Measurements from ENCODE around the gene FHL3.

Gene FHL3

DNA sequence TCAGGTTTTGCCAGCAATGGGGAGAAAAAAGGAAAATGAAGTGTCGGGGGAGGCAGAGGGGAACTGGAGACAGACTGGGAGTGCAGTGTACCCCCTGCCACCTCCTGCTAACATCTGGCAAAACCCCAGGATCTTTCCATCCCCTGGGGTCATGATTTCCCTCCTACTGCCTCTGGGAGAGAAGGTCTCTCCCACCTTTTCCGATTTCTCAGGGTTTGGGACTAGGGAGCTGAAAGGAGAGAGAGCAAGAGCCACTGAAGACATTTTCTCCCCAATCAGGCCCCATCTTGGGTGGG is 5.1 kb downstream of the FHL3 start:
- no peak for DNase-seq (ENCODE audit: low read depth)
- H3K4me3 ChIP-seq (replicated peaks; ENCODE audit: low read depth, low read length), result peak overlapping the region; percentile 35
- TF ChIP-seq CTCF (IDR thresholded peaks at IDR 0.05; ENCODE audit: low read length, missing control alignments), result no peak

- peak; percentile 76 for DNase-seq (ENCODE audit: low read depth)
- peak overlapping the region; percentile 35 for H3K4me3 ChIP-seq (replicated peaks; ENCODE audit: low read depth, low read length)
- TF ChIP-seq CTCF (IDR thresholded peaks at IDR 0.05; ENCODE audit: low read length, missing control alignments), result no peak
Observed at GRCh38 chr1:37999430-38000232, 5.7 kb downstream of the FHL3 start.

DNA sequence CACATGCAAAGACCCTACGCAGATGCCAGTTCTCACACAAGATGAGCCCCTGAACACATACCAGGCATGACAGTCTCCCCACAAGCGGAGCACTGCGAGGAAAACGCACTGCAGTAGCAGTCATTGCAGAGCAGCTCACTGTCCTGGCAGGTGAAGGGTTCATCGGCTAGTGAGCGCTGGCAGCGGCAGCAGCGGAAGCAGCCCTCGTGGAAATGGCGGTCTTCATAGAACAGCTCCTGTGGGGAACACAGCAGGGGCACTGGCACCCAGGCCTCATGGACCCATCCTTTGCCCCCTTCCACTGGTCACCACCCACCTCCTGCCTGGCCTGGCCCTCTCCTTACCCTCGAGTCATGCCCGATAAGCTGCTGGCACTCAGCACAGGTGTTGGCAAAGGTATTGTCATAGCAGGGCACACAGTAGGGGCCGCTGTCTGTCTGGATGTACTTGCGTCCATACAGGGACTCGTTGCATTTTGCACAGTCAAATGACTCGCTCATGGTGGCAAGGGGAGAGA is 6.3 kb downstream of the FHL3 start:
- no peak for DNase-seq (ENCODE audit: low read depth)
- peak overlapping the region; percentile 27 for H3K4me3 ChIP-seq (replicated peaks; ENCODE audit: low read depth, low read length)
- TF ChIP-seq CTCF (IDR thresholded peaks at IDR 0.05; ENCODE audit: low read length, missing control alignments), result no peak

DNA sequence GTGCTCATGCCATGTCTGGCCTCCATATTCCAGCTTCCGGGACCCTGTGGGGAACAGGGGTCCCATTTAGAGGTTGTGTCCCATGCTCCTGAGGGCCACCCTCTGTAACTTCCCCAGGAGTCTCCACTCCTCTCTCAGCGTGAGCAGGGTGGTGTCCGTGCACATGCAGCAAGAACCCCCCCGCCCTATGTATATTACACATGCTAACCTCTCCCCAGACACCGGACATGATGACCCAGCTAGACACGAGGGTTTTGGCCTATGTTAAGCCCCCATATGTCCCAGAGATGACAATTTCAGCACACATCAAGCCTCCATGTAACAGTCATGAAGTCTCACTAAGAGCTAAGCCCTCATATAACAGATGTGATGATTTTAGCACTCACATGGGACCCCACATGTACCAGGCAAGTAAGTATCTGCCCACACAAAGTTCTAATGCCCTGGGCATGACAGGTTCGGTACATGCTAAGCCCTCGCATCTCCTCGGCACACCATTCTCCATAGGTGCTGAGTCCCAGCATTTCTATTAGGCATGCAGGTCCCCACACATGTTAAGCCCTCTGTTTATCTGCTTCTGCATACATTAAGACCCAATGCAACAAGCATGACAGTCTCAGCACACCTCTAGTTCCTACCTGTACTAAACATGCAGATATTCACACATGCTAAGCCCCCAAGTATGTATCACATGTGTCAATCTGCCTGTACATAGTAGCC is 7.1 kb downstream of the FHL3 start:
- no peak for TF ChIP-seq CTCF (IDR thresholded peaks at IDR 0.05; ENCODE audit: low read length, missing control alignments)
- no peak for DNase-seq (ENCODE audit: low read depth)
- H3K4me3 ChIP-seq (replicated peaks; ENCODE audit: low read depth, low read length), result no peak overlapping the region

DNA sequence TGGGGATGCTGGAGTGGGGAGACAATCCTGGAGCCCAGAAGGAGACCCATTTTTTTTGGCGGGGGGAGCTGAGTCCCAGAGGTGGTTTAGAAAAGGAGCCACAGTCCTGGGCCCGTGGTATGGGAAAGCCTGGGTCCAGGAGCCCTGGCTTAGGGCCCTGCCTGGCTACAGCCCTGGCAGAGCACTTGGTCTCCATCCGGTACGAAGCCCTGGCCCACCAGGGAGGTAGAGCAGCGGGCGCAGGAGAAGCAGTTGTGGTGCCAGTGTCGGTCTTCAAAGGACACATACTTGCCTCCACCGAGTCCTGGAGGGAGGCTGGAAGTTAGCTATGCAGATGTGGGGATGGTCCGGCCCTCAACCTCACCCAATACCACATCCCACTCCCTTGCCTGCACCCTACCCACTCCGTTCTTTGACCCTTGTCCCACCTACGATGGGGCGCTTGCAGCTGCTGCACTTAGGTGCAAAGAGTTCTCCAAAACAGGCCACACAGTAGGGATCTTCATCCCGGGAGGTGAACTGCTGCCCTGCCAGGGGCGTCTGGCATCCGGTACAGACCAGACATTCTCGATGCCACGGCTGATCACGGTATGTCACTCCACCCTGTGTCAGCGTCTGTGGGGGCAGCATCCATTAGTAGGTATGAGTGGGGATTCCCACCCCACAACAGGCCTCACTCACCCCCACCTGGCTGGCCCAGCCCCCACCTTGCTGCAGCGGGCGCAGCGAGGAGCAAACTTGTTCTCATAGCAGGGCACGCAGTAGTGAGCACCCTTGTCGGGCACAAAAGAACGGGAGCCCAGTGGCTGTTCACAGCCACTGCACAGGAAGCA is 7.8 kb downstream of the FHL3 start:
- no peak for TF ChIP-seq CTCF (IDR thresholded peaks at IDR 0.05; ENCODE audit: low read length, missing control alignments)
- no peak for DNase-seq (ENCODE audit: low read depth)
- no peak overlapping the region for H3K4me3 ChIP-seq (replicated peaks; ENCODE audit: low read depth, low read length)

GRCh38 chr1:37995751-37996345 is 9.5 kb downstream of the FHL3 start:
- TF ChIP-seq CTCF (IDR thresholded peaks at IDR 0.05; ENCODE audit: low read length, missing control alignments), result no peak
- DNase-seq (ENCODE audit: low read depth), result peak; percentile 86
- H3K4me3 ChIP-seq (replicated peaks; ENCODE audit: low read depth, low read length), result peak overlapping the region; percentile 32

All from fibroblast of pulmonary artery (primary cell).